Inferior parietal cortex (tissue), 1 donor: ENCODE results near the gene TBC1D22A.

ENCODE experiments used
- DNase-seq: peaks from one replicate; pipeline ENCODE4 v3.0.0-alpha.2; 2016; ENCODE audit errors: extremely low spot score

Gene TBC1D22A

GRCh38 chr22:46737105-46737975 lies 25.1 kb upstream of the TBC1D22A start:
- peak; percentile 13 for DNase-seq

- peak; percentile 14 for DNase-seq
Observed at GRCh38 chr22:46737976-46738646, 24.3 kb upstream of the TBC1D22A start, which contains the start of gene CERK. TSS of gene CERK (minus strand) at chr22:46738252. CDS start at chr22:46738148, 104 bp downstream.

- DNase-seq, result no peak
Observed at GRCh38 chr22:46738647-46739093, 23.8 kb upstream of the TBC1D22A start.

GRCh38 chr22:46739094-46739870 lies 23.2 kb upstream of the TBC1D22A start:
- no peak for DNase-seq

- DNase-seq, result no peak
Observed at GRCh38 chr22:46740910-46741780, 21.3 kb upstream of the TBC1D22A start.

GRCh38 chr22:46741974-46742519 lies 20.4 kb upstream of the TBC1D22A start:
- no peak for DNase-seq

GRCh38 chr22:46742576-46743221 lies 19.8 kb upstream of the TBC1D22A start:
- no peak for DNase-seq

- DNase-seq, result no peak
Observed at GRCh38 chr22:46744581-46744980, 17.9 kb upstream of the TBC1D22A start.

GRCh38 chr22:46746192-46746591 lies 16.3 kb upstream of the TBC1D22A start:
- no peak for DNase-seq

- DNase-seq, result no peak
Observed at GRCh38 chr22:46746620-46747019, 15.8 kb upstream of the TBC1D22A start.

GRCh38 chr22:46747646-46748045 lies 14.8 kb upstream of the TBC1D22A start:
- no peak for DNase-seq

GRCh38 chr22:46748206-46748907 lies 14.1 kb upstream of the TBC1D22A start:
- no peak for DNase-seq

GRCh38 chr22:46748908-46749675 lies 13.4 kb upstream of the TBC1D22A start:
- no peak for DNase-seq

GRCh38 chr22:46749682-46750529 lies 12.5 kb upstream of the TBC1D22A start:
- DNase-seq, result no peak

- DNase-seq, result no peak
Observed at GRCh38 chr22:46750530-46750800, 12.0 kb upstream of the TBC1D22A start.

- DNase-seq, result no peak
Observed at GRCh38 chr22:46750863-46751443, 11.5 kb upstream of the TBC1D22A start.

- no peak for DNase-seq
Observed at GRCh38 chr22:46752286-46752987, 10.0 kb upstream of the TBC1D22A start.
